ENCODE measurements around the gene FOXP1. TPM values are rescaled to one million over a fixed set of nuclear protein-coding genes. Genes with fewer than 3 reads are reported as not detected.

The FOXP1 gene
- polyA plus RNA-seq, 1 experiment: 56.6 TPM

- CTCF ChIA-PET: interaction anchor here (0.7 kb wide), 1 partner anchor 57 kb away, joined by 3 read pairs; no protein-coding TSS in a partner anchor
- no peak for TF ChIP-seq CTCF (IDR thresholded peaks at IDR 0.05; ENCODE audit: low read depth, low read length)
- H3K27me3 ChIP-seq (ENCODE audit: control insufficient read depth, insufficient read depth, low read length): no peaks in the 10 kb centered on the region
- H3K27ac ChIP-seq (ENCODE audit: low read depth, low read length): no peak overlapping the region
- H3K9me3 ChIP-seq (ENCODE audit: control insufficient read depth, insufficient read depth, low read length): no peaks in the 10 kb centered on the region
- no peak for DNase-seq (ENCODE audit: low read depth, low spot score)
- POLR2A ChIA-PET: no interaction called here
- no peak overlapping the region for H3K4me3 ChIP-seq (ENCODE audit: low read depth, low read length)
Observed at GRCh38 chr3:71568207-71568606, 15.3 kb downstream of the FOXP1 start.

GRCh38 chr3:71566776-71567175 is 16.8 kb downstream of the FOXP1 start:
- TF ChIP-seq CTCF (IDR thresholded peaks at IDR 0.05; ENCODE audit: low read depth, low read length): no peak
- CTCF ChIA-PET: no interaction called here

GRCh38 chr3:71565976-71566375 is 17.6 kb downstream of the FOXP1 start:
- Histone ChIP-seq H3K27me3 (ENCODE audit: control insufficient read depth, insufficient read depth, low read length) (no peaks in the 10 kb centered on the region), H3K9me3 (ENCODE audit: control insufficient read depth, insufficient read depth, low read length) (no peaks in the 10 kb centered on the region), H3K4me3 (ENCODE audit: low read depth, low read length) (no peak overlapping the region), H3K27ac (ENCODE audit: low read depth, low read length) (no peak overlapping the region)
- CTCF ChIA-PET: no interaction called here
- POLR2A ChIA-PET: no interaction called here
- no peak for DNase-seq (ENCODE audit: low read depth, low spot score)
- TF ChIP-seq CTCF (IDR thresholded peaks at IDR 0.05; ENCODE audit: low read depth, low read length): no peak

More at GRCh38 chr3:71566776-71567175, 16.8 kb downstream of the FOXP1 start:
- no peak overlapping the region for H3K27ac ChIP-seq (ENCODE audit: low read depth, low read length)
- H3K9me3 ChIP-seq (ENCODE audit: control insufficient read depth, insufficient read depth, low read length): no peaks in the 10 kb centered on the region
- POLR2A ChIA-PET: no interaction called here
- no peaks in the 10 kb centered on the region for H3K27me3 ChIP-seq (ENCODE audit: control insufficient read depth, insufficient read depth, low read length)
- no peak for DNase-seq (ENCODE audit: low read depth, low spot score)
- H3K4me3 ChIP-seq (ENCODE audit: low read depth, low read length): no peak overlapping the region

GRCh38 chr3:71565316-71565715 is 18.2 kb downstream of the FOXP1 start:
- Histone ChIP-seq H3K27me3 (ENCODE audit: control insufficient read depth, insufficient read depth, low read length) (no peaks in the 10 kb centered on the region), H3K9me3 (ENCODE audit: control insufficient read depth, insufficient read depth, low read length) (no peaks in the 10 kb centered on the region), H3K27ac (ENCODE audit: low read depth, low read length) (no peak overlapping the region), H3K4me3 (ENCODE audit: low read depth, low read length) (no peak overlapping the region)
- CTCF ChIA-PET: interaction anchor here (0.6 kb wide), 1 partner anchor 307 kb away, joined by 3 read pairs; no protein-coding TSS in a partner anchor
- DNase-seq (ENCODE audit: low read depth, low spot score): no peak
- POLR2A ChIA-PET: no interaction called here
- TF ChIP-seq CTCF (IDR thresholded peaks at IDR 0.05; ENCODE audit: low read depth, low read length): no peak

- no peak overlapping the region for H3K27ac ChIP-seq (ENCODE audit: low read depth, low read length)
- ChIA-PET POLR2A (no interaction called here), CTCF (interaction anchor here (0.5 to 0.6 kb wide), 2 partner anchors 40 to 51 kb away, joined by 4 to 5 read pairs; no protein-coding TSS in a partner anchor)
- no peak for DNase-seq (ENCODE audit: low read depth, low spot score)
- H3K9me3 ChIP-seq (ENCODE audit: control insufficient read depth, insufficient read depth, low read length): no peaks in the 10 kb centered on the region
- H3K4me3 ChIP-seq (ENCODE audit: low read depth, low read length): no peak overlapping the region
- no peak for TF ChIP-seq CTCF (IDR thresholded peaks at IDR 0.05; ENCODE audit: low read depth, low read length)
- no peaks in the 10 kb centered on the region for H3K27me3 ChIP-seq (ENCODE audit: control insufficient read depth, insufficient read depth, low read length)
Observed at GRCh38 chr3:71564361-71564760, 19.2 kb downstream of the FOXP1 start.

Data from AG04450 (cell line).